HG02798 (cell line): Measurements from ENCODE around the gene AMIGO3.
A peak's percentile ranks its signal among the peaks of the same experiment; 100 is the strongest.
"Not testable (repeated sequence)": the region's sequence is repeated elsewhere in the genome, so short reads cannot be mapped to it uniquely, and the experiment has no call there.

Experiments
- ATAC-seq: cut with Tn5 transposase; IDR thresholded peaks from one replicate; pipeline ENCODE4 v1.9.1; 2021; ENCODE audit warnings: mild to moderate bottlenecking; ENCODE audit not compliant: unreplicated experiment, poor library complexity

The AMIGO3 gene

GRCh38 chr3:49689908-49690624 is 29.4 kb downstream of the AMIGO3 start:
- ATAC-seq = not testable (repeated sequence)

- ATAC-seq = peak; percentile 81
Observed at GRCh38 chr3:49689046-49689907, 30.2 kb downstream of the AMIGO3 start, which contains the start of the genes MST1 and RNF123. Gene MST1, minus strand, starts transcription at chr3:49689474. Its CDS starts 783 bp downstream, at chr3:49688691. Gene RNF123, plus strand, starts transcription at chr3:49689557. Its CDS starts 1,609 bp downstream, at chr3:49691166.

DNA sequence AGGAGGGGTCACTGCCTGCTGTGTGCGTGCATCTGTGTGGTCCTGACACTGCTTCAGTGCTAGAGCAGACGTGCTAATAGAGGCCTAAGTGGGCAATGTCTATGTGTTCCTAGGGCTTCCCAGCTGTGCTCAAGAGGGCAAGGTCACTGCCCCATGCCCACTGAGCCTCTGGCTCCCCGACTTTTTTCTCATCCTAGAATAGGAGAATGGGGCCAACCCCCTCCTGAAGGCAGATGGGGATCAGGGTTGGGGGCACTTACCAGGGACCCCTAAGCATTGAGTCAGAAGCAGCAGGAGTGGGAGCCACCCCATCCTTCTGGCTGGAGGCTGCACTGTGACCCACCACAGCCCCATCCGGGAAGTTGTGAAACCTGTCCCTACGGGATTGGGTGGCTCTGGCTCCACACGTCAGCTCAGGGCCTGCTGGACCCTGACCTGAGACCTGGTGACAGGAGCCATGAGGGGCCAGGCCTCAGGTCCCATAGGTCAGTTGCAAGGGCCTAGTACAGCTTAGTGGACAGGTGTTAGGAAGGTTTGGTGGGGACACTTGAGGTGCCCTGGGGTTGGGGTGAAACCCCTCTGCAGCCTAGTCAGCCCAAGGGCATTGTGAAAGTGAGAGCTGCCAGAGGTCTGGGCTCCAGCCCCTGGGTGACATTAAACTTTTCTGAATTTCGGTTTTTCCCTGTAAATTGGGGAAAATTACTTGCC is 31.0 kb downstream of the AMIGO3 start:
- not testable (repeated sequence) for ATAC-seq

DNA sequence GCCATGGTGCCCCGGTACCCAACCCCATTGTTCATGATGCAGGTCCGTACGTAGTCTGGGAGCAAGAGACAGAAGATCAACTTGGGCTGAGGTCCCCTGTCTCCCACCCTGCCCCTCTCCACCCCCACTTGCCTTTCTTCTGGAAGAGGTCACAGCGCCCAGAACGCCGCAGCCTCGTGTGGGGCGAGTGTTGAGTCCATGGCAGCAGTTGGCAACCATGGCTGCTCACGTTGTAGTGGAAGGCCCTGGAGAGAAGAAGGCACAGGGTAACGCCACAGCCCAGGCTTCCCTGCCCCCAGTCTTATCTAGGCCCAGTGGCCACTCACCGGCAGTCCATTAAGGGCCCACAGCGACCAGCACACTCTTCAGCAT is 32.1 kb downstream of the AMIGO3 start:
- ATAC-seq = not testable (repeated sequence)

- not testable (repeated sequence) for ATAC-seq
Observed at GRCh38 chr3:49686769-49687423, 32.6 kb downstream of the AMIGO3 start.

DNA sequence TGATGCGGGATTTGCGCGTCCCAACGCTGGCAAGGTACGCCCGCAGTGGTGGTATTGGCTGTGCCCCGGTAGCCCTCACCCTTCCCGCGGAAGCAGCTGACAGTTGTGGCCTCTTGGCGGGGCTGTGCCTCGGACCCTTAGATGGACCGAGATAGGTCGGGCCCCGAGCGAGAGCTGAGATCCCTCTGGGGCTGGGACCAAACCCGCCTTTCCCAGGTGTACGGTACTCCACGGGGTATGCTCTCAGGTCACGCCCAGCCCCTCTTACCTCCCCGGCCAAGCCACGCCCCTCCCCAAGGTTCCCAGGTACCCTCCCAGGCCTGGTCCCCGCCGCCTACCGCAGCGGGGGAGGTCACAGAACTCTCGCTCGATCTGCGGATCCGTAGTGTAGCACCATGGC is 33.1 kb downstream of the AMIGO3 start:
- not testable (repeated sequence) for ATAC-seq

DNA sequence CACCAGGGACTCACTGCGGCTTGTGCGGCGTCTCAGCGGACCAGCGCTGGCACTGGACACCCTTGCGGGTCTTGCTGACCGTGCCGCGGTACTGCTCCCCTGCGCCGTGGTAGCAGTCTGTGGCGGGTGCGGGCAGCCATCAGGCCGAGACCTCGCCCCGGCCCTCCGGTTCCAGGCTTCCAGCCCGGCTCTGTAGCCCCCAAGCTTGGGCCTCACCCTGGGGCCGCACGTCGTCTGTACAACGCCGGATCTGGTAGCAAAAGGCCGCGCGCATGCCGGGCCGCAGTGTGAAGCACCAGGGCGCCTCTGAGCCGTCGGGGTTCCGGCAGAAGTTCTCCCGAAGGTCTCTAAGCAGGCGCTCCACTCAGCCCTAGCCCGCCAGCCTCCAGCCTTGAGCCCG is 33.6 kb downstream of the AMIGO3 start:
- not testable (repeated sequence) for ATAC-seq

DNA sequence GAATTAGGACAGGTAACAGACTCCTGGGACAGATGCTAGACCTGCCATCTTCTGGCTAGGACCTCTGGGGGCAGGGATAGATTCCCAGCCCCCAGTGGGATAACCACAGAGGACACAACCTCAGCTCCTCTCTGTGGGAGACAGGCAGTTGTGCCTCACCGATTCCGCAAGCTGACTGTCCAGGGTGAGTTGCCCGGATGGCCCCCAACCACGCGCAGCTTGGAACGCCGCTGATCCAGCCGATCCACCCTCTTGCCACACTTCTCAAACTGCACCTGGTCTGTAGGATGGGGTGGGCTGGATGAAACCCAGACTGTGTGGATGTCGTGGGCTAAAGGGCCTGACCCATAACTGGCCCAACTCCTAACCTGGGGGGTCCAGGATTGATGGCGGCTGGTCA is 34.4 kb downstream of the AMIGO3 start:
- not testable (repeated sequence) for ATAC-seq

- ATAC-seq = not testable (repeated sequence)
Observed at GRCh38 chr3:49684453-49684852, 35.0 kb downstream of the AMIGO3 start.

DNA sequence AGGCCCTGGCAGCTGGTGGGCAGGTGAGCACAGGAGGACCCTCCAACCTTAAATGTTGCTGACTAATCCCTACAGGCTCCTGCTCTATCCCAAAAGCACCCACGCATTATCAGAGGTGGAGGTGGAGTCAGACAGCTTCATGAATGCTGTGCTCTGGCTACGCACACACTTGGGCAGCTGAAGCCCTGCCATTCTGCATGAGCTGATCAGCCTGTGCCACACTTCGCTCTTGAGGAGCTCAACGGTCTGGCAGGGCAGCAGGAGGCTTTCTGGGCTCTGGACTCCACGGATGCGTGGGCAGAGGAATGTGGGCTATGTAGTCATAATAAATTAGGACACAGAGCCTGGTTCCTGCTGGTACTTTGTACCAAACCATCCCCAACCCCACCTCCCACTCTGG is 36.3 kb downstream of the AMIGO3 start:
- ATAC-seq = no peak

DNA sequence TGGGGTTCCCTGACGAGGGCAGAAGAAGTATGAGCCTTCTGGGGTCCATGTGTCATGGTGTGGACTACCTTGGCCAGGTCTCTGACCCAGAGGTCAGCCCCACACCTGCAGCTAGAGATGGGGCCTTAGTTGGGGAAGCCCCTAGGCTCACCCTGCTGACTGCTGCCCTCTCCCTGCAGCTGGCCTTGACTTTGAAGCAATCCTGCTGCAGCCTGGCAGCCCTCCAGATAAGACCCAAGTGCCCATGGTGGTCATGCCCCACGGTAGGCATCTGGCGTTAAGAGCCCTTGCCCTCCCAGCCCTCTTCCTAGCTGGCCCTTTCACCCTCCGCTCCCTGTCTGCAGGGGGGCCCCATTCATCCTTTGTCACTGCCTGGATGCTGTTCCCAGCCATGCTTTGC is 37.9 kb downstream of the AMIGO3 start:
- ATAC-seq = no peak

DNA sequence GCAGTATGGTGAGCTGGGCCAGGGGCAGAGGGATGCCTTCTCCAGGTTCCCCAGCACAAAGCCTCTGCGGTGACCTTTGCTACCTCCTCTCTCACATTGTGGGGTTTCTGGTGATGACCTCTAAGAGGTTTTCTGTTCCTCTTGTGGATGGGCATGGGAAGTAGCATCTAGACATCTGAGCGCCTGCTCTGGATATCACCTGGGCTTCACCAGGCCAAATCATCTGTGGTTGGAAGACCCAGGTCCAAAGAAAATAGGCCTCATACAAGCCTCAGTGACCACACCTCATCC is 38.3 kb downstream of the AMIGO3 start:
- no peak for ATAC-seq

GRCh38 chr3:49680493-49681231 is 38.8 kb downstream of the AMIGO3 start:
- no peak for ATAC-seq

DNA sequence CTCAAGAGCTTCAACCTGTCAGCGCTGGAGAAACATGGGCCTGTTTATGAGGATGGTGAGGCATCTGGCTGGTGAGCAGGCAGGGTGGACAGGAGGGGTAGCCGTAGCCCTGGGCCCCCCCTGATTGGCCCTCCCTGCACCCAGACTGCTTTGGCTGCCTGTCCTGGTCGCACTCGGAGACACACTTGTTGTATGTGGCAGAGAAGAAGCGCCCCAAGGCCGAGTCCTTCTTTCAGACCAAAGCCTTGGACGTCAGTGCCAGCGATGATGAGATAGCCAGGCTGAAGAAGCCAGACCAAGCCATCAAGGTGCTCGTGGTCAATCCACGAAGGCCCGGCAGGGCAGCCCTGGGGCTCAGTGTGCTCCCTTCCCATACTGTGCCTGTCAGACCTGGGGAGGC is 43.6 kb downstream of the AMIGO3 start:
- no peak for ATAC-seq

DNA sequence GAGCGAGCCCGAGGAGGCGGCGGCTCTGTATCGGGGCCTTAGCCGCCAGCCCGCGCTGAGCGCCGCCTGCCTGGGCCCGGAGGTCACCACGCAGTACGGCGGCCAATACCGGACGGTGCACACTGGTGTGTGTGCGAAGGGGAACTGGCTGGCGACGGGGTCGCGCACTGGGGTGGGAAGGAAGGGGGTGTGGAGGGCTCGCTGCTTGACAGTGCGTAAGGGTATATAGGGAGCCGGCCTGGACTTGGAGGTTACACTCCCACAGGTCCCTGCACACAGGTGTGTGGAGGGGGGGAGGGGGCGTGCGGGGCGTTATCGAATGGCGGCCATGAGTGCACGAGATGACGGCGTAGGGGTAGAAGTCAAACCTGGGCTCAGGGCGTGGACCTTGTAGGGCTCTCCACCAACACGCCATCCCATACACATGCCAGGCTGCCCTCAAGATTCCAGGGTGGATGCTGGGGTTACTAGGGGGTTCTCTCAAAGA is 44.9 kb downstream of the AMIGO3 start:
- peak; percentile 24 for ATAC-seq

DNA sequence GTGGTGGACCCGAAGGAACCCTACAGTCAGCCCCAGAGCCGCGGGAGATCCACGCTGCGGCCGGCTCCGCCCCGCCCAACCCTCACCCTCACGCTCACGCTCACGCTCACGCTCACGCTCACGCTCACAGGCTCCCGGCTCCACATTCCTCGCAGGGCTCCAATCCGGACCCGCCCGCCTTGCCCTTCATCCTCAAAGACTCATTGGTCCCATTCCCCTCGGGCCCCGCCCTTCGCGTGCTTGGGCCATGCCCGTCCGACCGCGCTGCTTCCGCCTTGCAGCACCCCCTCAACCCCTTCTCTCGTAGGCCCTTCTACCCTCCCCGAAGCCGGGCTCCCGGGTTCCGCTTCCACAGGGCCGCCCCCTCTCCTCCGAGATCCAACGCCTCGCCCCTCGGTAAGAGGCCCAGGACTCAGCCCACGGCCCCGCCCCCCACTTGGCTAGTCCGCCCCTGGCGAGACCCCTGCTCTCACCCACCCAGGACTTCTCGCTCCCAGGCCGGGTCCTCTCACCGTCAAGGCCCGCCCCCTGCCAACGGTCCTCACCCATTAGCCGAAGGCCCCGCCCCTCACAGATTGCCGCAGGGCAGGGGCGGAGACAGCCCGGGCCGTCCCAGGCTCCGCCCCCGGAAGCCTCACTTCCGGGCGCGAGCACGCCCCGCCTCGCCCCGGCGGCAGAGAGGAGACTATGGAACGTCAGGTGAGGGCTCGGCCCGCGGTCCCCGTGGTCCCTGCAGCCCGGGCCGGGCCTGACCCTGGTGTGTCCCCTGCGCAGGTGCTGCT is 45.6 kb downstream of the AMIGO3 start, which contains the start of gene APEH:
TSS of gene APEH (plus strand) at position 637 of the 782 bp plus-strand sequence. CDS start at position 688, 51 bp downstream.
- ATAC-seq = peak; percentile 82

- ATAC-seq = peak; percentile 1
Observed at GRCh38 chr3:49673121-49673714, 46.3 kb downstream of the AMIGO3 start.
